HG02588 (cell line): ENCODE results near the gene PLEKHG3.

Experiments used
- ATAC-seq: cut with Tn5 transposase; IDR thresholded peaks from one replicate; pipeline ENCODE4 v1.9.1; 2021; ENCODE audit warnings: mild to moderate bottlenecking, moderate library complexity; ENCODE audit not compliant: unreplicated experiment

Gene PLEKHG3

GRCh38 chr14:64777461-64777860 is 73.2 kb downstream of the PLEKHG3 start:
- ATAC-seq = no peak

- no peak for ATAC-seq
Observed at GRCh38 chr14:64778104-64778754, 74.0 kb downstream of the PLEKHG3 start.

- ATAC-seq = no peak
Observed at GRCh38 chr14:64779472-64779871, 75.2 kb downstream of the PLEKHG3 start.

- ATAC-seq = no peak
Observed at GRCh38 chr14:64782196-64782595, 78.0 kb downstream of the PLEKHG3 start.

- ATAC-seq = no peak
Observed at GRCh38 chr14:64784006-64784405, 79.8 kb downstream of the PLEKHG3 start.

- ATAC-seq = no peak
Observed at GRCh38 chr14:64786296-64787149, 82.3 kb downstream of the PLEKHG3 start.

- no peak for ATAC-seq
Observed at GRCh38 chr14:64787619-64788018, 83.4 kb downstream of the PLEKHG3 start.

GRCh38 chr14:64788706-64789105 is 84.5 kb downstream of the PLEKHG3 start:
- no peak for ATAC-seq

- no peak for ATAC-seq
Observed at GRCh38 chr14:64789696-64790095, 85.5 kb downstream of the PLEKHG3 start.

- ATAC-seq = no peak
Observed at GRCh38 chr14:64790478-64790877, 86.3 kb downstream of the PLEKHG3 start.

- ATAC-seq = no peak
Observed at GRCh38 chr14:64792231-64792630, 88.0 kb downstream of the PLEKHG3 start.

GRCh38 chr14:64792871-64793560 is 88.8 kb downstream of the PLEKHG3 start:
- ATAC-seq = no peak

- no peak for ATAC-seq
Observed at GRCh38 chr14:64795211-64795610, 91.0 kb downstream of the PLEKHG3 start.

GRCh38 chr14:64795921-64796320 is 91.7 kb downstream of the PLEKHG3 start:
- ATAC-seq = no peak

- no peak for ATAC-seq
Observed at GRCh38 chr14:64796369-64796768, 92.1 kb downstream of the PLEKHG3 start.

GRCh38 chr14:64799555-64799954 is 95.3 kb downstream of the PLEKHG3 start:
- ATAC-seq = no peak
